NB4 (cell line): ENCODE measurements around the gene CTSD.

ENCODE experiments used
- CTCF ChIP-seq: IDR thresholded peaks from one replicate; pipeline ENCODE4 v1.5.1; 2012; ENCODE audit warnings: low read depth, low read length
- MYC ChIP-seq: IDR thresholded peaks from 2 replicates; pipeline ENCODE4 v1.6.1; 2011; ENCODE audit warnings: low read depth, low read length

- TF ChIP-seq CTCF (no peak), MYC (no peak)
Measured at GRCh38 chr11:1791912-1792311, 28.2 kb upstream of the CTSD start.
